Measurements from ENCODE around the gene NCAM1. TPM values are rescaled to one million over a fixed set of nuclear protein-coding genes. Genes with fewer than 3 reads are reported as not detected.
A peak's percentile ranks its signal among the peaks of the same experiment; 100 is the strongest.

The NCAM1 gene
- total and polyA plus RNA-seq, 7 donors: 0.46 to 124 (median 64.2) TPM

GRCh38 chr11:113151521-113151920 lies 190.3 kb downstream of the NCAM1 start:
- intact Hi-C loops (cut with DNase I): no loop called here
- DNase-seq: no peak
- H3K4me3 ChIP-seq: no peak overlapping the region
- H3K36me3 ChIP-seq: no peaks in the 10 kb centered on the region
- H3K27ac ChIP-seq: no peak overlapping the region
- TF ChIP-seq POLR2A (IDR thresholded peaks at IDR 0.05) (no peak), EP300 (IDR thresholded peaks at IDR 0.05) (no peak), POLR2AphosphoS5 (IDR thresholded peaks at IDR 0.05) (no peak), CTCF (IDR thresholded peaks at IDR 0.05) (no peak)
- no peaks in the 10 kb centered on the region for H3K27me3 ChIP-seq
- WGBS, 2 donors: 87 to 93% methylated on average over 4 of the region's 4 CpGs
- no peaks in the 10 kb centered on the region for H3K9me3 ChIP-seq
- H3K4me1 ChIP-seq: peaks cover 0 to 17% (median 17%) of the 10 kb centered on the region in 4 donors

GRCh38 chr11:113152500-113152899 lies 191.3 kb downstream of the NCAM1 start:
- Histone ChIP-seq H3K27me3 (no peaks in the 10 kb centered on the region), H3K4me3 (no peak overlapping the region)
- intact Hi-C loops (cut with DNase I): no loop called here

GRCh38 chr11:113153847-113154246 lies 192.6 kb downstream of the NCAM1 start:
- H3K27ac ChIP-seq: peak overlapping the region in 1 of 4 donors; percentile 8
- intact Hi-C loops (cut with DNase I): no loop called here
- 76 to 78% methylated on average over 2 of the region's 2 CpGs for WGBS, 2 donors
- no peak for DNase-seq
- H3K4me3 ChIP-seq: no peak overlapping the region
- no peaks in the 10 kb centered on the region for H3K9me3 ChIP-seq
- TF ChIP-seq CTCF (IDR thresholded peaks at IDR 0.05) (no peak), POLR2AphosphoS5 (IDR thresholded peaks at IDR 0.05) (peak in 3 of 4 donors; percentile 28 to 63 (median 58))
- no peaks in the 10 kb centered on the region for H3K36me3 ChIP-seq
- peaks cover 0 to 17% (median 17%) of the 10 kb centered on the region in 4 donors for H3K4me1 ChIP-seq
- H3K27me3 ChIP-seq: no peaks in the 10 kb centered on the region

More at GRCh38 chr11:113152500-113152899, 191.3 kb downstream of the NCAM1 start:
- H3K36me3 ChIP-seq: no peaks in the 10 kb centered on the region
- peaks cover 0 to 17% (median 17%) of the 10 kb centered on the region in 4 donors for H3K4me1 ChIP-seq
- TF ChIP-seq CTCF (IDR thresholded peaks at IDR 0.05): no peak
- no peak for TF ChIP-seq POLR2AphosphoS5 (IDR thresholded peaks at IDR 0.05)
- TF ChIP-seq EP300 (IDR thresholded peaks at IDR 0.05): no peak
- no peak for TF ChIP-seq POLR2A (IDR thresholded peaks at IDR 0.05)
- H3K9me3 ChIP-seq: no peaks in the 10 kb centered on the region
- no peak overlapping the region for H3K27ac ChIP-seq
- no peak for DNase-seq

DNA sequence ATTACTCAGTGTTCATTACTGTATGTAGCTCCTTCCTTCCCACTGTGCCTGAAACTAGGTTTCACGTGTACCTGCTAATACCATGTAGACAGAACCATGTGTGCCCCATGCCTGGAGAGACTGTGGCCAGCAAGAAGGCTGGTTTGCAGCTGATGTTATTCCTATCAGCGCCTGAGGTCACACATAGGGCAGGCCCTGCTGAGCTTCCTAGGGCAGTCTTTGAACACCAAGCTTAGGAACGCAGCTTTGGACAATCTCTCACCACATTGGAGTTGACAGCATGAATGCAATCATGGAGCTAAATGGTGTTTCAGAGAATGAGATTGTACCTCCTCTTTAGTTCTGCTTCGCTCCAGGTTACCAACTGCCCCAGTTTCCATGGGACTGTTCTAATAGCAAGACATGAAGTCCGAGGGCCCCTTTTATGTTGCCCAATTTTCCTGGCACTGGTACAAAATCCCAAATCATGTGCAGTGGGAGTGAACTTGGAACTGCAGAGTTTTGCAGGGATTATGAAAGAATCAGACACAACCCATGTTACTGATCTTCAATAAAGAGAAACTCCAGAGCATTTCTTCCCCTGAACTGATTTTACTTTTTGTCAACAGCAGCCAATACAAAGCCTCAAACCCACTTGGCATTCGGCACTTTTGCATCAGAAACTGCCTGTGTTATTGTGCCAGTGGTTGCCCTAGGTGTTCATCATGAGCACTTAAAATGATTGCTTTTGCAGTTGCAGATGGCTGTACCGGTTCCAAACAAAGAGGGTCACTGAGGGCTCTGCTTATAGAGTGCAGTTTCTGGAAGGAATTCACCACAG lies 199.0 kb downstream of the NCAM1 start:
- intact Hi-C loops (cut with DNase I): no loop called here
- Histone ChIP-seq H3K4me1 (peaks cover 0 to 42% (median 35%) of the 10 kb centered on the region in 4 donors), H3K36me3 (no peaks in the 10 kb centered on the region), H3K9me3 (no peaks in the 10 kb centered on the region), H3K4me3 (no peak overlapping the region), H3K27me3 (no peaks in the 10 kb centered on the region), H3K27ac (peak overlapping the region in 3 of 4 donors; percentile 30 to 59 (median 59))
- TF ChIP-seq EP300 (IDR thresholded peaks at IDR 0.05): no peak
- TF ChIP-seq CTCF (IDR thresholded peaks at IDR 0.05): no peak
- TF ChIP-seq POLR2AphosphoS5 (IDR thresholded peaks at IDR 0.05): peak in 1 of 4 donors; percentile 26
- no peak for TF ChIP-seq POLR2A (IDR thresholded peaks at IDR 0.05)
- DNase-seq: no peak
- WGBS, 2 donors: 78 to 82% methylated on average over 7 of the region's 7 CpGs

Data from sigmoid colon (tissue), 7 donors.